ENCODE measurements around the gene INPP5A.
"Not testable (repeated sequence)": the region's sequence is repeated elsewhere in the genome, so short reads cannot be mapped to it uniquely, and the experiment has no call there.

INPP5A gene, protein sequence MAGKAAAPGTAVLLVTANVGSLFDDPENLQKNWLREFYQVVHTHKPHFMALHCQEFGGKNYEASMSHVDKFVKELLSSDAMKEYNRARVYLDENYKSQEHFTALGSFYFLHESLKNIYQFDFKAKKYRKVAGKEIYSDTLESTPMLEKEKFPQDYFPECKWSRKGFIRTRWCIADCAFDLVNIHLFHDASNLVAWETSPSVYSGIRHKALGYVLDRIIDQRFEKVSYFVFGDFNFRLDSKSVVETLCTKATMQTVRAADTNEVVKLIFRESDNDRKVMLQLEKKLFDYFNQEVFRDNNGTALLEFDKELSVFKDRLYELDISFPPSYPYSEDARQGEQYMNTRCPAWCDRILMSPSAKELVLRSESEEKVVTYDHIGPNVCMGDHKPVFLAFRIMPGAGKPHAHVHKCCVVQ

GRCh38 chr10:132537684-132538001 is at the start of gene INPP5A:
Gene INPP5A (plus strand): TSS chr10:132537787. CDS start chr10:132538097, 310 bp downstream.
- no peak for DNase-seq (ENCODE audit: low spot score)

DNA sequence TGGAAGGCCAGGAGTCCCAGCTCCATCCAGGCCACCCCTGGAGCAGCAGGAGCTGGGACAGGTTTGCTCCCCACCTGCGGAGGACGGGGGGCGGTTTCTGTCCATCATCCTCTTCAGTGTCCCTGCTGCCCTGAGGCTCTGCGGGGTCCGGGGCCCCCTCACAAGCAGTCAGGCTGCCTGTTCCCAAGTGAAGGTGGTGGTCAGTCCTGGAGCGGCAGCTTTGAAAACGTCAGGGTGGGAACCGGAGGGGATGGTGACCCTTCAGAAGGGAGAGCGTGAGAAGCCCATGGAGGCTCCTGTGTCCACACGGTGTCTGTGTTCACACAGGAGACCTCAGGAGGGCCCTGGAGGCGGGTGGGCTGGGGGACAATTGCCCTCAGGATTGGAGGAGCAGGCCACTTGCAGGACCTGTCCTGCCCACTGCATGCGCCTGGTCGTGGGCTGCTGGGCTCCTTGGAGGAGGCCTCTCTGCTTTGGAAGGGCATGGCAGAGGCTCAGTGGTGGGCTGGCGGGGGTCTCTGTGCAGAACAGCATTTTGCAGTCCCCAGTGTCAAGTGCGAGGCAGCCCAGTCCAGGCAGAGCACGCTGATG is 49.3 kb upstream of the INPP5A start:
- no peak for DNase-seq (ENCODE audit: low spot score)

DNA sequence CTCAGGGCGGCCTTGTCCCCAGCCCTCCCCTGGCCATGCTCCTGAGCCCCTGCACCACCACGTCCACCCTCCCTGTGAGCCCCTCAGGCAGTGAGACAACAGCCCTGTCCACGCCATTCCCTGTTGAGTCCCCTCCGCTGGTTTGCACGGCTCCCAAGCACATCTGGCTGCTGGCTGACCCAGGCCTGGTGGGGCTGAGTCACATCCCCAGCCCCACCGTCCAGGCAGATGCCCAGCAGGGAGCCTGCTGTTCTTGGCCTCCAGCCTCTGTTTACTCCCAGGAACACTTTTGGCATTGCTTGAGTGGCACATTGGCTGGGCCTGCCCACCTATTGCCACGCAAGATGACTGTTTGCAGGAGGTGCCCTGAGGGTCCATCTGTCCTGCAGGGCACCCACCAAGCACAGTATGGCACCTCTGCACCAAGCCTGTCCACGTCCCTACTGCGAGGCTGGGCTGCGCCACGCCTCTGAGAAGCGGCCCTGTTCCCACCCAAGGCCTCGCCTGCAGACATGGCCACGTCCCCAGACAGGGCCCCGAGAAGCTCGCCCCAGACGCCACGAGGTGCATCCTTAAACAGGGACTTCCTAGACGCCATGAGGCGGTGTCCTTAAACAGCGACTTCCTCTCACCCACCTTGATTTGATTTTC is 48.4 kb upstream of the INPP5A start:
- no peak for DNase-seq (ENCODE audit: low spot score)

GRCh38 chr10:132489704-132490534 is 47.7 kb upstream of the INPP5A start:
- DNase-seq (ENCODE audit: low spot score), result no peak

GRCh38 chr10:132491534-132491933 is 46.1 kb upstream of the INPP5A start:
- not testable (repeated sequence) for DNase-seq (ENCODE audit: low spot score)

DNA sequence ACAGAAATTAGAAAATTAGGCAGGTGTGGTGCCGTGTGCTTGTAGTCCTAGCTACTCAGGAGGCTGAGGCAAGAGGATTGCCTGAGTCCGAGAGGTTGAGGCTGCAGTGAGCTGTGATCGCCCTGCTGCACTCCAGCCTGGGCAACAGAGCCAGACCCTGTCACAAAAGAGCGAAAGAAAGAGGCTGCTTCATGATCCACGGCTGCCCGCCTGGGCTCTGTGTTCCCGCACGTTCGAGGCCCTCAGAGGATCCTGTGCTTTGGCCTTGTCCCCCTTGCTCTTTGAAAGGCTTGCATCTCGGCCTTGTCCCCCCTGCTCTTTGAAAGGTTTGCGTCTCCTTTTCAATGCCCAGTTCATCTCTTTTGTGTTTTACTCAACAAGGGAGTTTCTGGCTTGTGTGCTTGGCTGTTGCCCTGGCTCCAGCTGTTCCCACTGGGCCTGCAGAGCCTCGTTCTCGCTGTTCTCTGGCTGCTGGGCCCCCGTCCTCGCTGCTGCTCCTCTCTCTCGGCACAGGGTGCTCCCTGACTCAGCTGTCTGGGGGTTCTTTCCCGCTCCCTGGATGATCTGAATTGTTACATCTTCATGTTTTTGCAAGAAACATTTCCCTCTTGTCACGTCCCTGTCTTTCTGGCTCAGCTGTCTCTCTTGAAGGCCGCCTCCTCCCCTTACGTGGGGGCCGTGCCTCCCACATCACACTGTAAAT is 45.1 kb upstream of the INPP5A start:
- DNase-seq (ENCODE audit: low spot score), result no peak

DNA sequence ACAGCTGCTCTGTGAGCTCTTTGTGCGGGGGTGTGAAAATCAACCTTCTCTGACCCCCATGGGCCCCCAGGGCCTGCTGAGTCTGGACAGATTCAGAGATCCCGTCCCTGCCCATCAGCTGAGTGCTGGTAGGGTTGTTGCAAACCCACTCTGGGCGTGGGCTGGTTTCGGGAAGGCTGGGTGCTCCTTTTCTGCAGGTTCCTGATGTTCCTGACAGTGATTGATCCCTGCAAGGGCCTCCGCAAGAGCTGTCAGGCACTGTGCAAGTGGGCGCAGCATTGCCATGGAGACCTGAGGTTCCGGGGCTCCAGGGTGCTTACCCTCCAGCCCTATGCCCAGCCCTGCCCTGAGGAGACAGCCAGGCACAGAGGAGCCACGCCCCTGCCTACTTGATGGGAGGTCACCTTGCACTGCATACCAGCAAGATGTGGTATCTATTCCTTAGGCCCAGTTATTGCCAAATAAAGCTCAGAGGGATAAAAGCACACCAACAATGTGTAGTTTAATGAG is 44.3 kb upstream of the INPP5A start:
- DNase-seq (ENCODE audit: low spot score), result no peak

DNA sequence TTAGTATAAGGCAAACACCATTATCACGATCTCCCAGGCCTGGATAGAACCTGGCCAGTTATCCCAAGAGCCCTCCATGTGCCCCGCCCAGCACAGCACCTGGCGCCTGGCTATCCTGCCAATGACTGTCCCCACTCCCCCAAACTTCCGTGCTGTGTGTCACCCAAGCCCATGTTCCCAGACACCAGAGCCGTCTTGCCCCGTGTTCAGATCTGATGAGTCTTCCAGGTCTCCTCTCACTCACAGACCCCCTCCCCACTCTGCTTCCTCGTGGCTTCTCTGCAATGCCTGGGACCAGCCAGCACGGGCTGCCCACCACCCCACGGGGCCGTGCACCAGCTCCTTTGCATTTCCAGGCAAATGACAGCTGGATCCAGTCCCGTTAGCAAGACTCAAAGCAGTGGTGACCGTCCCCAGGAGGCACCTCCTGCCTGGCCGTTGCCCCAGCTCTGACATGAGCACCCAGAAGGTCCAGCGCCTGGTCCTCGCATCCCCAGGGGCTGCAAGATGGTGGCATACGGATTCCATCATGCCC is 43.8 kb upstream of the INPP5A start:
- no peak for DNase-seq (ENCODE audit: low spot score)

GRCh38 chr10:132494866-132495630 is 42.5 kb upstream of the INPP5A start:
- no peak for DNase-seq (ENCODE audit: low spot score)

- DNase-seq (ENCODE audit: low spot score), result no peak
These were observed 41.1 kb upstream of the INPP5A start for GRCh38 chr10:132496360-132497062.

DNA sequence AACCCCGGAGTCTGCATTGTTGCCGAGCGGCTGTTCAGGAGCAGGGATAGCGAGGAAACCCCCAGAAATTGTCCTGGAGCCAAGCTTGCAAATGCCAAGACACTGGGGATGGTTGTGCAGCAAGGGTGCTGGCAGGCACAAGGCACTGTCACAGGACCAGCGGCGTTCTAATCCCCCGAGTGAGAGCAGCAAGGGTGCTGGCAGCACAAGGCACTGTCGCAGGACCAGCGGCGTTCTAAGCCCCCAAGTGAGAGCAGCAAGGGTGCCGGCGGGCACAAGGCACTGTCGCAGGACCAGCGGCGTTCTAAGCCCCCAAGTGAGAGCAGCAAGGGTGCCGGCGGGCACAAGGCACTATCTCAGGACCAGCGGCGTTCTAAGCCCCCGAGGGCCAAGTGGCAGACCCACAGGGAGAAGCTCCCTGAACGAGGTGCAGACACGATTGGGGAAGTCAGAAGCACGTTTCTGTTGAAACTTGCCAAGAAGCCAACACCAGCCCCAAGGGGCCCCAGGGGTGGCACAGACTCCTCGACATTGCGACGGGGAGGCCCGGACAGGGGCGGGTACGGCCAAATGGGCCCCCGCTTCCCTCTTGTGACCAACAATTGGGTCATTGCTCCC is 40.4 kb upstream of the INPP5A start:
- no peak for DNase-seq (ENCODE audit: low spot score)

GRCh38 chr10:132497861-132498561 is 39.6 kb upstream of the INPP5A start:
- DNase-seq (ENCODE audit: low spot score), result no peak

- DNase-seq (ENCODE audit: low spot score), result no peak
These were observed 38.8 kb upstream of the INPP5A start for GRCh38 chr10:132498562-132499366.

- DNase-seq (ENCODE audit: low spot score), result no peak
These were observed 38.3 kb upstream of the INPP5A start for GRCh38 chr10:132499367-132499685.

- DNase-seq (ENCODE audit: low spot score), result no peak
These were observed 36.7 kb upstream of the INPP5A start for GRCh38 chr10:132500781-132501415.

DNA sequence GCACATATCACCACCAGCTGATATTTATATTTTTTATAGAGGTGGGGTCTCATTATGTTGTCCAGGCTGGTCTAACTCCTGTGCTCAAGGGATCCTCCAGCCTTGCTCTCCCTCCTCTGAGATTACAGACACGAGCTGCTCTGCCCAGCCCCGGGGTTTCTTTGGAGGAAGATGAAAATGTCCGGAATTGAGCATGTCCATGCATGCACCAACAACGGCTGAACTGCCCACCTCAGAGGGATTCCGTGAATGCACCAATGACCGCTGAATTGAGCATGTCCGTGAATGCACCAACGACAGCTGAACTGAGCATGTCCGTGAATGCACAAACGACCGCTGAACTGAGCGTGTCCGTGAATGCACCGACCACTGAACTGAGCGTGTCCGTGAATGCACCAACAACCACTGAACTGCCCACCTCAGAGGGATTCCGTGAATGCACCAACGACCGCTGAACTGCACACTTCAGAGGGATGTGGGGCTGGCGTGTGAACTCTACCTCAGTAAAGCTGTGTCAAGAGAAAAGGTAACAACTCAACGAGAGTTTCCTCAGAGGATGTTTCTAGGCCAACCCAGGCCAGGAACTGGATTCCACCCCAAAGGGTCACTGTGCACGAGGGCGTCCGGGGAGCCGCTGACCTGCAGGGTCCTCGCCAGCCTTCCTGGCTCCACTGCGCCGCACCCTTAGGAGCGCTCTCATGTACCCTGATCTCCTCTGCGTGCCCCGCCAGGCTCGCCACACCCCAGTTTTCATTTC is 34.9 kb upstream of the INPP5A start:
- no peak for DNase-seq (ENCODE audit: low spot score)

Data from kidney capillary endothelial cell (primary cell).